ENCODE measurements around the gene SLC25A39. TPM values are rescaled to one million over a fixed set of nuclear protein-coding genes. Genes with fewer than 3 reads are reported as not detected.
A peak's percentile ranks its signal among the peaks of the same experiment; 100 is the strongest.

The SLC25A39 gene
- total and polyA plus RNA-seq, 10 donors = 76.1 to 214 (median 105) TPM

DNA sequence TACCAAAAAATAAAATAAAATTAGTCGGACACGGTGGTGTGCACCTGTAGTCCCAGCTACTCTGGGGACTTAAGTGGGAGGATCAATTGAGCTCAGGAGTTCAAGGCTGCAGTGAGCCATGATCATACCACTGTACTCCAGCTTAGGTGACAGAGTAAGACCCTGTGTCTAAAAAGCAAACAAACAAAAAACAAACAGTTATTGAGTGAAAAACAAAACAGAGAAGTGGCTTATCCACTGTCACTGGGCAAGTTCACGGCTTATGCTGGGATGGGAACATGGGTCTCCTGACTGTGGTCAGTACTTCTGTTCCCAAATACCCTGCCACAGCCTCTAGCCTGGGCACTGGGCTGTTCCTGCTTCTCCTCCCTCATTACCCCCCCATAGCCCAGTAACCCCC is 10.9 kb upstream of the SLC25A39 start:
- H3K27me3 ChIP-seq (replicated peaks in 1 of 7) = no peaks in the 10 kb centered on the region
- intact Hi-C loops (cut with DNase I; ENCODE audit: low total_unique reads) = no loop called here
- H3K27ac ChIP-seq = peak overlapping the region in 1 of 8 donors; percentile 86
- no peaks in the 10 kb centered on the region for H3K9me3 ChIP-seq
- no peak overlapping the region for H3K4me3 ChIP-seq
- 59 to 90% (median 79%) methylated on average over 3 of the region's 3 CpGs for WGBS, 5 donors
- peaks cover 9 to 79% (median 55%) of the 10 kb centered on the region in 6 donors for H3K4me1 ChIP-seq
- TF ChIP-seq POLR2A (IDR thresholded peaks at IDR 0.05) = no peak
- TF ChIP-seq, protein P1, sequence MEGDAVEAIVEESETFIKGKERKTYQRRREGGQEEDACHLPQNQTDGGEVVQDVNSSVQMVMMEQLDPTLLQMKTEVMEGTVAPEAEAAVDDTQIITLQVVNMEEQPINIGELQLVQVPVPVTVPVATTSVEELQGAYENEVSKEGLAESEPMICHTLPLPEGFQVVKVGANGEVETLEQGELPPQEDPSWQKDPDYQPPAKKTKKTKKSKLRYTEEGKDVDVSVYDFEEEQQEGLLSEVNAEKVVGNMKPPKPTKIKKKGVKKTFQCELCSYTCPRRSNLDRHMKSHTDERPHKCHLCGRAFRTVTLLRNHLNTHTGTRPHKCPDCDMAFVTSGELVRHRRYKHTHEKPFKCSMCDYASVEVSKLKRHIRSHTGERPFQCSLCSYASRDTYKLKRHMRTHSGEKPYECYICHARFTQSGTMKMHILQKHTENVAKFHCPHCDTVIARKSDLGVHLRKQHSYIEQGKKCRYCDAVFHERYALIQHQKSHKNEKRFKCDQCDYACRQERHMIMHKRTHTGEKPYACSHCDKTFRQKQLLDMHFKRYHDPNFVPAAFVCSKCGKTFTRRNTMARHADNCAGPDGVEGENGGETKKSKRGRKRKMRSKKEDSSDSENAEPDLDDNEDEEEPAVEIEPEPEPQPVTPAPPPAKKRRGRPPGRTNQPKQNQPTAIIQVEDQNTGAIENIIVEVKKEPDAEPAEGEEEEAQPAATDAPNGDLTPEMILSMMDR (IDR thresholded peaks at IDR 0.05 in 8 of 11, conservative IDR thresholded peaks at IDR 0.05 in 3 of 11) = no peak
- TF ChIP-seq POLR2AphosphoS5 (IDR thresholded peaks at IDR 0.05) = no peak
- no peak for DNase-seq
- no peaks in the 10 kb centered on the region for H3K36me3 ChIP-seq

DNA sequence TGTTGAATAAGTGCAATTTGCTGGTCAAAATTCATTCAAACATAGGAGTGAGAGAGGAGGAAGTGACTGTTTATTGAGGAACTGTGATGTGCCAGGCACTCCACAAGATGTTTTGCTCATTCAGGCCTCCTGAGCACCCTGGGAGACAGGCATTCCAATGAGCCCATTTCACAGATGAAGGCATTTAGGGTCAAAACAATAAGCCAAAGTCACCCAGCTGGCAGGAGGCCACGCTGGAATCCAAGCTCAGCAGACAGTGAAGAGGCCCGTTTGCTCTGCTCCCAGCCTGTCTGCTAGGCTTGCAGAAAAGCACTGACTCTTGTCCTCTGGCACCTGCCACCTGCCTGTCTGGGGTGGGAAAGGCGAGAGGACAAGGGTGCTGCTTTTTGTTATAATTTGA is 10.1 kb upstream of the SLC25A39 start:
- Histone ChIP-seq H3K9me3 (no peaks in the 10 kb centered on the region), H3K36me3 (no peaks in the 10 kb centered on the region), H3K27me3 (replicated peaks in 1 of 7) (no peaks in the 10 kb centered on the region), H3K4me3 (no peak overlapping the region), H3K4me1 (peaks cover 9 to 74% (median 51%) of the 10 kb centered on the region in 6 donors), H3K27ac (peak overlapping the region in 7 of 8 donors; percentile 7 to 86 (median 74))
- WGBS, 5 donors = 34 to 66% (median 50%) methylated on average over 3 of the region's 3 CpGs
- intact Hi-C loops (cut with DNase I; ENCODE audit: low total_unique reads) = no loop called here
- no peak for TF ChIP-seq POLR2A (IDR thresholded peaks at IDR 0.05)
- TF ChIP-seq POLR2AphosphoS5 (IDR thresholded peaks at IDR 0.05) = no peak
- TF ChIP-seq, protein P1 (IDR thresholded peaks at IDR 0.05 in 8 of 11, conservative IDR thresholded peaks at IDR 0.05 in 3 of 11) = no peak
- DNase-seq = peak; percentile 66

DNA sequence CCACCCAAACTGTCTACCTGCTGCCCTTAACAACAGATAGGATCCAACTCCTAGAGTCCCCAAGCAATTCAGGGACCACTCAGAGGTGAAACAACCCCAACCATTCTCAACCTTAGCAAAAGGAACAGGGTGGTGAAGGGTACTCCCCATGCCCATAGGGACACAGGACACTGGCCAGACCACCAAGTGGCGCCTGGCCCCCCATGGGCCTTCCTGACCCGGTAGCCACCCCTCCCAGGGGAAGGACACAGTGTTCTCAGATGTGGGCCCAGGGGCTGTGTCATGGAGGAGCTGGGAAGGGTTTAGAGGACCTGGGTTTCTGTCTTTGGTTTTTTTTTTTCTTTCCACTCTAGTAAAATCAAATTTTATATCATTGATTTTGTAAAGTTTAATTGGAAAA is 9.7 kb upstream of the SLC25A39 start:
- H3K9me3 ChIP-seq = no peaks in the 10 kb centered on the region
- H3K4me3 ChIP-seq = no peak overlapping the region
- peak; percentile 73 for DNase-seq
- peaks cover 9 to 70% (median 49%) of the 10 kb centered on the region in 6 donors for H3K4me1 ChIP-seq
- no peaks in the 10 kb centered on the region for H3K36me3 ChIP-seq
- intact Hi-C loops (cut with DNase I; ENCODE audit: low total_unique reads) = no loop called here
- H3K27ac ChIP-seq = peak overlapping the region in 7 of 8 donors; percentile 7 to 86 (median 74)
- 22 to 48% (median 41%) methylated on average over 2 of the region's 2 CpGs for WGBS, 5 donors
- no peaks in the 10 kb centered on the region for H3K27me3 ChIP-seq (replicated peaks in 1 of 7)
- TF ChIP-seq POLR2A (IDR thresholded peaks at IDR 0.05) = no peak
- TF ChIP-seq, protein P1 (IDR thresholded peaks at IDR 0.05 in 8 of 11, conservative IDR thresholded peaks at IDR 0.05 in 3 of 11) = no peak
- TF ChIP-seq POLR2AphosphoS5 (IDR thresholded peaks at IDR 0.05) = no peak

DNA sequence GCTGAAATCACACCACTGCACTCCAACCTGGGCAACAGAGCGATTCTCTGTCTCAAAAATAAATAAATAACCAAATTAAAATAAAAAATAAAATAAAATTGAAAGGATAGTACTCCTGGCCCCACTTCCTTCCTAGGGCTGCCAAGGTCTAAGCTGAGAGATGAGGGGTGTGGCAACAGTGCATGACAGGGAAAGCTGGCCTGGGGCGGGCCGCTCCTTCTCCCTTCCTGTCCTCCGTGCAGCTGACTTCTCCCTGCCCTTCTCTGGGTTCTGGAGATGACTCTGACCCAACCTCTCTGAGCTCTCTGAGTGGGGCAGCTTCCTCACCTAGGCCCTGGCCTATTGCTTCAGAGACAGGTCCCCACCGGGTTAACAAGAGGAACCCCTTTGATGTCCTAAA is 8.7 kb upstream of the SLC25A39 start:
- intact Hi-C loops (cut with DNase I; ENCODE audit: low total_unique reads) = no loop called here
- no peaks in the 10 kb centered on the region for H3K36me3 ChIP-seq
- TF ChIP-seq POLR2A (IDR thresholded peaks at IDR 0.05) (no peak), POLR2AphosphoS5 (IDR thresholded peaks at IDR 0.05) (peak in 2 of 3 donors; percentile 20 to 40)
- TF ChIP-seq, protein P1 (IDR thresholded peaks at IDR 0.05 in 8 of 11, conservative IDR thresholded peaks at IDR 0.05 in 3 of 11) = no peak
- H3K27ac ChIP-seq = peak overlapping the region in 7 of 8 donors; percentile 45 to 86 (median 74)
- DNase-seq = peak; percentile 84
- peaks cover 9 to 60% (median 44%) of the 10 kb centered on the region in 6 donors for H3K4me1 ChIP-seq
- no peak overlapping the region for H3K4me3 ChIP-seq
- H3K9me3 ChIP-seq = no peaks in the 10 kb centered on the region
- H3K27me3 ChIP-seq (replicated peaks in 1 of 7) = no peaks in the 10 kb centered on the region
- 32 to 50% (median 44%) methylated on average over 5 of the region's 5 CpGs for WGBS, 5 donors
